SK-N-SH treated with all-trans-retinoic acid at 6 μM for 48 hours (cell line): ENCODE data around the gene CHML.

Experiments used
- ARNTL ChIP-seq: fragments of 450-650 bp; formaldehyde crosslinking; IDR thresholded peaks from 2 replicates; pipeline ENCODE4 v1.5.0; 2020; ENCODE audit warnings: low read depth, mild to moderate bottlenecking, moderate library complexity, borderline replicate concordance
- PATZ1 ChIP-seq: fragments of 250-450 bp; sonication (Bioruptor Pico); IDR thresholded peaks from 2 replicates; pipeline ENCODE4 v1.8.0; 2020; ENCODE audit warnings: mild to moderate bottlenecking, moderate library complexity, borderline replicate concordance

GRCh38 chr1:241598249-241598648 lies 41.9 kb downstream of the CHML start:
- TF ChIP-seq PATZ1 (CRISPR knock-in tag) (no peak), ARNTL (CRISPR knock-in tag) (no peak)
